HG03175 (cell line): Measurements from ENCODE around the gene CHST6.
"Not testable (repeated sequence)": the region's sequence is repeated elsewhere in the genome, so short reads cannot be mapped to it uniquely, and the experiment has no call there.

Experiments used
- ATAC-seq: cut with Tn5 transposase; IDR thresholded peaks from one replicate; pipeline ENCODE4 v1.9.1; 2021; ENCODE audit warnings: mild to moderate bottlenecking, moderate library complexity; ENCODE audit not compliant: unreplicated experiment

CHST6 gene

DNA sequence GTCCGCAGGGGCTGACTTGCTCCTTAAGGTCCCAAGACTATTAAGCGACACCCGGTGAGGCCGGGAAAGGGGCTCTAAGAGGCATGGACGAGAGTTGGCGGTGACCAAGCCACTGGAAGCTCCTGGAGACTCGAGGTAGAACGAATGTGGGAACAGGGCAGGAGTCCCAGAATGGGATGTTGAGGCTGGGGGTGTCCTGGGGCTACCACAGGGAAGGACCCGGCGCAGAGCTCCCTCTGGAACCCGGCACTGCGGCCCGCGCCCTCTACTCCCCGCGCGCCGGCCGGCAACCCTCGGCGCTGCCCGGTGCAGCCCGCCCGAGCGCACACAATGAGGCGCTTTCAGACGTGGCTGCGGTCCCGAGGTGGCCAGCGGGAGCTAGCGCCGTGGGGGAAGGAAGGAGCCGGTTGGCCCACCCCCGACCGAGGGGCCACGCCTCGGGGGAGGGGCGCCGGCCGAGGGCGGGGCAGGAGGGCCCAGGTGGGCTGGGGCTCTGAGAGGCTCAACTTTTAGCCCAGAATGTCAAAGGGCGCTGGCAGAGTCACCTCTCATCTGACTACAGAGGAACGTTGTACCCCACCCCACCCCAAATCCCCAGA is at the start of gene CHST6:
Gene CHST6 (minus strand): TSS at position 366 of the 599 bp plus-strand sequence. CDS start 15,613 bp downstream, outside the sequence.
- peak; percentile 63 for ATAC-seq

DNA sequence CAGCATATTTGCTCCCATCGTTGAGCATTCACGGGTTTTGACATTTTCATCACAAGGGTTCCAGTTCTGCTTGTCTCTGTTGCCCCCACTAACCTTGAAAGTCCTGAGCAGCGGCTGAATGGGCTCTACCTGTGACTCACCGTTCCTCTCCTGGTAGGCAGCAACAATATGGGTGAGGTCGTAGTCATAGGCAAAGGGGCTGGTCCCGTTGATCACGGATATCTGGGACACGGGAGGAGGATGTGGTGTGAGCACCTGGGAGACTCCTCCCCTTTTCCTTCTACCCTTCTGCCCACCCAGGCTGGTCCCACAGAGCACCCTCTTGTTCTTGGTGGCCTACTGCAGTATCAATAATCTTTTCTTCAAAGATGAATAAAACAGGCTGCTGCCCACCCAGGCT is 47.2 kb upstream of the CHST6 start:
- not testable (repeated sequence) for ATAC-seq

DNA sequence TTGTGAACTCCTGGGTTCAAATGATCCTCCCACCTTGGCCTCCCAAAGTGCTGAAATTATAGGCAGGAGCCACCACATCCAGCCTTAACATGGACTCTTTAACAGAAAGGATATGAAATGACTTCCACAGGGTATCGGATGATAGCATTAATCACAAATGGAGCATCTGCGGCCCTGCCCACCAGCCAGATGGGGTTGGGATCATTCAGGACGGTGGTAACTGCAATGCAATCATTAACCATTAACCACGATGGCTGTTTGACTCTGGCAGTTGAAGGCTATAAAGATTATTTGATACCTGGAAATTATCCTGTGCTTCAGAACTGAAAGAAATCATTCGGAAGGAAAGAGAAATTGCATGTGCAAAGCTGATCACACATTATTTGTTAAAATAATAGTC is 46.0 kb upstream of the CHST6 start:
- ATAC-seq: no peak

DNA sequence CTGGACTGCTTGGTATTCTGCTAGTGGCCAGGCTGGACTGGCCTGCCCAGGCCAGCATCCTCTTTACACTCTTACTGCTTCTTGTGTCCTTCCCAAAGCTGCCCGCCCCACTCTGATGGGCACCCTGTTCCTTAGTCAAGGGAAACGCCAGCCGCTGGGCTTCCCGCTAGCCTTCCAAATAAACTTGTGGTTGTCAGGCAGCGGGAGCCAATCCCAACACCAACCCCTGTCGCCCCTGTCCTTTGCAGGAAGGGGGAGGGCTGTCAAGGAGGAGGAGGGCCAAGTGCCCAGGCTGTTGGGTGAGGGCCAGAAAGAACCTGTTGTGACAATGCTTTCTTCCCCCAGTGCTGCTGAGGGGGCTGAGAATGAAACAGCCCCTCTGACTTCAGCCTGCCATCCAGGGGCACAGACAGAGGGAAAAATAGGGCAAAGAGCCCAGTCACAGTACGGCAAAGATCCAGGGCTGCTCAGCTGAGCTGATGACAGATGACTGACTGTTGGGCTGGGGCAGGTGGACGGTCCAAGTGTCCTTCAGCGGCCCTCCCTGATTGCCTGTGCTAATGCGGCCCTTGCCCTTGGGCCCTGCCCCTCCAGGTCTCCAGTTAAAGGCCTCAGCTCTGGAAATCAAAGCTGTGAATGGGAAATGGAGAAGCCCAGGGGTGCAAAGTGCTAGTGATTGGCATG is 43.8 kb upstream of the CHST6 start:
- ATAC-seq: not testable (repeated sequence)

DNA sequence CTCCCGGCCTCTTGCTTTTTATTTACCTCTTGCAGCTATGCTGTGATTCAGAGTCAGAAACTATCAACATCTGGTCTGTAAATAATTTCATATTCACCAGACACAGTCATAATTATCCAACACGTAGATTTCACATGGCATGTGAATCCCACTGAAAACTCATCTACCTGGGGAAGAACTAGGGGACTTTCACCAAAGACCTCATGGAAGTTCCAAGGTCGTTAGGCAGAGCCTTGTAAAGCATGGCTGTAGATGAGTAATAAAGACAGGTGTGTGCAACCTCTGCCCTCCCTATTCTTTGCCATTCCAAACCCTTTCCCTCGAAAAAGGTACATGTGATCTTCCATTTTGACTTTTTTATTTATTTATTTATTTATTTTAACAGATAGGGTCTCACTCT is 42.5 kb upstream of the CHST6 start:
- ATAC-seq: no peak

DNA sequence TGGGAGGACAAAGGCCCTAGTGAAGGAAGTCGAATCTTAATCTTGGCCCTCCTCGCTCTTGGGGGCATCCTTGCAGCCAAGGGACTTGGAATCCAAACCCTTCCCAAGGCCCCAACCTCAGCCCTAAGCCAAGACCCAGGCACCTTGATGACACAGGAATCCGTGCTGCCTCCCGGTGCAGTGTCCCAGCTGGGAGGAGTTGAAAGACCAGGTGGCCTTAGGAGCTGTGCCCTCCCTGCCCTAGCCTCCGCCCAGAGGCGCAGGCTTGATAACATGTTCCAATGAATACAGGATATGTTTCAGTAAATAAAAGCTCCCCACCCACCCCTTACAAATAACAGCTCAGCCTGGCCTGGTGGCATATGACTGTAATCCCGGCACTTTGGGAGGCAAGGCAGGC is 40.7 kb upstream of the CHST6 start, which contains the start of gene CHST5:
Gene CHST5 (minus strand): TSS at position 208 of the 400 bp plus-strand sequence. CDS start 5,724 bp downstream, outside the sequence.
- no peak for ATAC-seq

DNA sequence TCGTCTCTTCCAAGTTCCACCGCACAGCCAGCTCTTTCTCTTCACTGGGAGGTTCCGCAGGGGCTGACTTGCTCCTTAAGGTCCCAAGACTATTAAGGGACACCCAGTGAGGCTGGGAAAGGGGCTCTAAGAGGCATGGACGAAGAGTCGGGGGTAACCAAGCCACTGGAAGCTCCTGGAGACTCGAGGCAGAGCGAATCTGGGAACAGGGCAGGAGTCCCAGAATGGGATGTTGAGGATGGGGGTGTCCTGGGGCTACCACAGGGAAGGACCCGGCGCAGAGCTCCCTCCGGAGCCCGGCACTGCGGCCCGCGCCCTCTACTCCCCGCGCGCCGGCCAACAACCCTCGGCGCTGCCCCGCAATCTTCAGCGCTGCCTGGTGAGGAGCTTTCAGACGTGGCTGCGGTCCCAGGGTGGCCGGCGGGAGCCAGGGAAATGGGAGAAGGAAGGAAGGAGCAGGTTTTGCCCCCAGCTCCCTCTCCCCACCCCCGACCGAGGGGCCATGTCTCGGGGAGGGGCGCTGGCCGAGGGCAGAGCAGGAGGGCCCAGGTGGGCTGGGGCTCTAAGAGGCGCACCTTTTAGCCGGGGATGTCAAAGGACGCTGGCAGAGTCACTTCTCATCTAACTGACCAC is 40.1 kb upstream of the CHST6 start:
- ATAC-seq: no peak

DNA sequence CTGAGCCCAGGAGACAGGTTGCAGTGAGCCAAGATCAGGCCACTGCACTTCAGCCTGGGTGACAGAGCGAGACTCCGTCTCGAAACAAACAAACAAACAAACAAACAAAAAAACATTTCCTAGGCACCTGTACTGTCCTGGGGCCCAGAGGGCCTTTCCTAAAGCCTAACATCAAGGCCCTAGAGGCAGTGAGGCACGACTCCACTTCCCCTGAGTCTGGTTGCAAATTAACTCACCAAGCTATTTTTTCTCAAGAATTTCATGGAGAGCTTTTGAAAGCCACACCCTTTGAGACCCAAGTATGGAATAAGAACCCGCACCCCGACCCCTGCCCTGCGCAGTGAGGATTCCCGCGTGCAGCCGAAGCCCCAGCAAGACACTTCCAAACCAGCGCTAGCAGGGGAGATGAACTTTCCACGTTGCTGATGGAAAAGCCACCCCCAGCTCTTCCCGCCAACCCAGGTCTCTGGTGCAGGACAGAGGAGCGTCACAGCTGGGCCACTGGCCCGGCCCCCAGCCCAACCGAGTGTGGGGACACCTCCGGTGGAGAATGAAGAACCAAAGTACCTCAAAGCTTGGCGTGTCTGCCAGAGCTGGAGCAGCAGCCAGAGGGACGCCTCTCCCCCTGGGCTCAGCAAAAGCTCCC is 39.4 kb upstream of the CHST6 start:
- ATAC-seq: no peak

DNA sequence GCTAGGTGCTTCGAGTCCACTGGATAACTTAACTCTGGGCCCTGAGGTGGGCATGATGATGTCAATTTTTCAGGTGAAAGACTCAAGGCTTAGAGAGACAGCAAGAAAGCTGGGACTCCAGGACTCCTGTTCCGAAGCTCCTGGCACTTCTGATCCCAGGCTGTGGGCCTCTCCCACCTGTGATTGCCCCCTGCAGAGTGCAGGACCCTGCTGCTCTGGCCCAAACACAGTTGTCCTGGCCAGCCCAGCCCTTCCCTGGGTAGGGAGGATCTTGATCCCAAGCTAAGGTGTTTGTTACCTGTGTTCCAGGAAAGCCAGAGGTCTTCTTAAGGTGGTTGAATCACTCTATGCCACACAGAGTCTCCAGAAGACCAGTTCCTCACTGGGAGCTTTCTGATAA is 37.5 kb upstream of the CHST6 start:
- no peak for ATAC-seq

DNA sequence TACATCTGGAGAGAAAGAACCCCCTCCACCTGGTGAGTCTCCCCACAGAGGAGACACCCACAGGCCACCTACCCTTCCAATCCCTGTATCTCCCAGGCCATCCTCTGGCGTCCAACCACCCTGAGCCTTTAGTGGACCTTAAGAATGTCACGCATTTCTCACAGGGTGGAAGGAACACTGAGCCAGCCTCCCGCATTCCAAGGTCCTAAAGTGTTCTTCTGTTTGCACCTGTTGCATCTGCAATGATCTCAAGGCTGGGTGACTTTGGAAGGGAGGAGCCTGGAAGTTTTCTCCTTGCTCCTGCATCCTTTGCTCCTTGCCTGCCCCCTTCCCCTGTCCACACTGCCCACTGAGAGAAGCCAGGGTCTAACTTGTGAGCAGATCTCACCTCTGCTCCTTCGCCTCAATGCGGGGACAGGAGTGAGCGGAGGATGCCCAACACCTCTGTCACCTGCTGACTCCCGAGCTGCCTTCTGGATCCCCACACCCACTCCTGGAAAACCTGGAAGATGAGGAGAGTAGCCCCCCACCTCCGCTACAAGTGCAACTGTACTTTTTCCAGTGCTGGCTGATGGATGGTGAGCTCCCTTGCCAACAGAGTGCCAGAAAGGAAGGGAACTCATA is 37.0 kb upstream of the CHST6 start:
- no peak for ATAC-seq

DNA sequence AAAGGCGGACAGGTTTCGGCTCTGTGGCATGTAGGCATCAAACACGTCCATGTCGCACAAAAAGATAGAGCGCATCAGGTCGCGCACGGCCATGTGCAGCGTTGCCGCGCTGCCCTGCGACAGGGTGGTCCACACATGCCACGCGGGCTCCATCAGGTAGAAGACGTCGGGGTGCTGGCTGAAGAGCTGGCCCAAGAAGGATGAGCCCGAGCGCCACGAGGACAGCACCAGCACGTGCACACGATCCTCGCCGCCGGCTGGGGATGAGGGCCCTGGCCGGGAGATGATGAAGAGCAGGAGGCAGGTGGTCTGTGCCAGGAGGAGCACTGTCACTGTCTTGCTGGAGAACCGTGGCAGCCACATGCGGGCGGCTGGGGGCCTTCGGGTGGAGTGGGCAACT is 34.7 kb upstream of the CHST6 start:
- no peak for ATAC-seq

DNA sequence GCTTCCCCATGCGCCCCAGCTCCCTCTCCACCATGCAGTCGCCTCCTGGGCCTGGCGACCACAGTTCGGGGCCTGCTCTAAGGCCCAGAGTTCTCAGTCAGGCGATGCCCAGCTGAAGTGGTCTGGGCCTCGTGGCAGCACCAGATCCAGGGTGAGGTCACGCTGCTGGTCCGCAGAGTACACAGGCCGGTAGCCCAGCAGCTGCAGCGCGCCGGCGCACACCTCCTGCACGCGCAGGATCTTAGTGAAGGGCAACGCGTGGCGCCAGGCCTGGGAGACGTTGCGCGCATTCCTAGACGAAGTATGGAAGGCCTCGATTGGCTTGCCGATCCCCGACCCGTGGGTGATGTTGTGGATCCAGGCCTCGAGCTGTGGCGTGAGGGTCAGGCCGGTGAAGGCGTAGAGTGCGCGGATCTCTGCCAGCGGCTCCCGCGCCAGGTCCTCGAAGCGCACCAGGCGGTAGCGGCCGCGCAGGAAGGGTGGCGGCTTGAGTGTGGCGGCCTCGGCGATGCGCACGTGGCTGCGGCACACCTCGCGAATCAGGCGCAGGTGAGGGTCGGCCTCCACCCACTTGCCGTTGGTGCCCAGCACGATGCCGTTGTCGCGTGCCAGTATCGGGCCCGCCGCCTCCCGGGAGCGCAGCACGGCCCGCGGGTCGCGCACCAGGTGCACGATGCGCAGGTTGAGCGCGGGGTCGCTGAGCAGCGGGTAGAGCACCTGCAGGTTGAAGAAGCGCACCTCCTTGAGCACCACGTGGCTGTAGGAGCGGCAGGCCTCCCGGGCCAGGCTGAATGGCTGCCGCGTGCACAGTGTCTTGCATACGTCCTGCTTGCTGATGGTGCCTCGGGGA is 34.0 kb upstream of the CHST6 start:
- ATAC-seq: no peak

DNA sequence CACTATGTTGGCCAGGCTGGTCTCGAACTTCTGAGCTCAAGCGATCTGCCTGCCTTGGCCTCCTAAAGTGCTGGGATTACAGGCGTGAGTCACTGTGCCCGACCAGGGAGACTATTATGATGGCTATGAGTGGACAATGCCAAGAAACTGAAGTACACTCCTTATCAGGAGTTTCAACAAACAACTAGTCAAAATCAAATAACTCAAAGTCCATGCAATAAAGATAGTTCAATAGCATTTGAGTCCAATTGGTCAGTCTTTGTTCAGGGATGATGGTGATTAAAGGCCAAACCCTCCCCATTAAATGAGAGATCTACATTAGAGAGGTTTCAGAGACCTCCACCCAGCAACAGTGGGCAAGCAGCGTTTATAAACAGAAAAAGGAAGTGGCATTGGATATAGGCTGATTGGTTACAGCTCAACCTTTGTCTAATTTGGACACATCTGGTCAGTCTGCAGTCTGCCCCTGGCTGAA is 32.6 kb upstream of the CHST6 start:
- ATAC-seq: no peak

DNA sequence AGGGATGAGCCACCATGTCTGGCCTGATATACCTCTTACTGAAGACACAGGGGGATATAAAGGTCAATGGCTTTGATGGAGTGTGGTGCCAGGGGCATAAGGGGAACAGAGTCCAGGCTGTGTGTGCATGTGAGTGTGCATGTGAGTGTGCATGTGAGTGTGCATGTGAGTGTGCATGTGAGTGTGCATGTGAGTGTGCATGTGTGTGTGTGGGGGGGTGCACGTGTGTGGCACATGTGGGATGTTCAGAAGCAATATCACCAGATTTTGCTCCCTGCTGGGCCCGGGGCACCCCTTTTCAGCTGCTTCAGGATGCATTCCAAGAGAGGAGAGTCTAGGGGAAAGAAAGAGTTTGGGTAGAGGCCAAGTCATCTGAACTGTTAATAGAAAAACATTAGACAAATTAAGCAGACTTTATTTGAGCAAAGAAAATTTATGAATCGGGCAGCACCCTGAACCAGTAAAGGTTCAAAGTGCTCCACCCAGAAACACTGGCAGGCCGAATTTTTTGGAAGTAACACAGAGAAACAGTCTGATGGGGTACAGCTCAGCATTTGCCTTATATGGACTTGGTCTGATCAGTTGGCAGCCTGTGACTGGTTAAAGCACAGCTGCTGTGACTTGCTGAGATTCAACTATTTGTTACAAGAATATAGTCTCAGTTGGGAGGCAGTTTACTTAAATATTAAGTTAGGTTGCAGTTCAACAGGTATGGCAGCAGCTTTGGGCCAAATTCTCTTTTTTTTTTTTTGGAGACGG is 31.0 kb upstream of the CHST6 start:
- ATAC-seq: no peak

DNA sequence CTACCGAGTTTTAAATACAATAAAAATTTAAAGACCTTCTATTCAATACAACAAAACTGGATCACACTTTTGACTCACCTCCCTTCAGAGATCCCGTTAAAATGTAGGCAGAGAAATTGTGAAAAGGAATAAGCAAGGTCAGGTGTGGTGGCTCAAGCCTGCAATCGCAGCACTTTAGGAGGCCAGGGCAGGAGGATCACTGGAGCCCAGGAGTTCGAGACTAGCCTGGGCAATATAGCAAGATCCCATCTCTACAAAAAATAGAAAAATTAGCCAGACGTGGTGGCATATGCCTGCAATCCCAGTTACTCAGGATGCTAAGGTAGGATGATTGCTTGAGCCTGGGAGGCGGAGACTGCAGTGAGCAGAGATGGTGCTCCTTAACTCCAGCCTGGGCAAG is 23.9 kb upstream of the CHST6 start:
- ATAC-seq: no peak

DNA sequence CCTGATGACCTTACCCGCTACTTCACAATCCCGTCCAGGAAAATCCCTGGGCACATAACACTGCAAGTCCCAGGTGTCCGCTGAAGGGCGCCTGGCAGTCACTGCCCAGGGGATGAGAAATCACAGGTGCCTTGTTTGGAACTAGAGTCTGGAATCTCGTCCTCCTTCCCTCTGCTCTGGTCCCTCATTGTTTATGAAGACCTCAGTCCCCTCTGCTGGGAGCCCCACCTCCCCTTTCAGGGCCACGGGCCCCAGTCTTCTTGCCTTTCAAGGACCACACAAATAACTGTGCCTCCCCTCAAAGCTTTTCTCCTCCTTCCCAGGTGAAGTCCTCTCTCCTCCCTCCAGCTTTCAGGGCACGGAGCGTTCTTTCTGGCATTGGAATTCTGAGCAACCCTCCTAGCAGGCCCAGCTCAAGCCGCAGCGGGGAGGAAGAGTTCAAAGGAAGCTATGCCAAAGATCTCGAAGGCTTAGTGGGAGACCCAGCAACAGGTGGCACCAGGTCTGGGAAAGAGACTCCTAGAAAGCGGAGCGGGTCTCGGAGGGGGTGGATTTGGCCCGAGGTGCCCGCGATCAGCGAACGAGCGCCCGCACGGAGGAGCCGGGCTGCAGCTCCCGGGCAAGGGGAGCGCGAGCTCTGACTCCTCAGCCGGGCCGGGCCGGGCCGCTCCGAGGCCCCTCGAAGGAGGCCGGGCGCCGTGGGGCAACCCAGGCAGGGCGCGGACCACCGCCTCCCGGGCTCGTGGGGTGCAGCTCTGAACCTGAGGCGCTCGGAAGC is 21.1 kb upstream of the CHST6 start:
- ATAC-seq: peak; percentile 31

DNA sequence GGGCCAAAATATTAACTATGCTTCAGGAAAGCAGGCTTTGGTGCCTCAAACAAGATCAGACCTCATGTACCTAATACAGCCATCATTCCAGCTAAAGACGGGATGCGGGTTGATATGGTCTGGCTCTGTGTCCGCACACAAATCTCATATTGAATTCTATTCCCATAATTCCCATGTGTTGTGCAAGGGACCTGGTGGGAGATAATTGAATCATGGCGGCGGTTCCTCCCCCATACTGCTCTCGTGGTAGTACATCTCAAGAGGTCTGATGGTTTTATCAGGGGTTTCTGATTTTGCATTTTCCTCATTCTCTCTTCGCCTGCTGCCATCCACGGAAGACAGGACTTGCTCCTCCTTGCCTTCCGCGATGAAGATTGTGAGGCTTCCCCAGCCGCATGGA is 19.1 kb upstream of the CHST6 start:
- ATAC-seq: no peak

DNA sequence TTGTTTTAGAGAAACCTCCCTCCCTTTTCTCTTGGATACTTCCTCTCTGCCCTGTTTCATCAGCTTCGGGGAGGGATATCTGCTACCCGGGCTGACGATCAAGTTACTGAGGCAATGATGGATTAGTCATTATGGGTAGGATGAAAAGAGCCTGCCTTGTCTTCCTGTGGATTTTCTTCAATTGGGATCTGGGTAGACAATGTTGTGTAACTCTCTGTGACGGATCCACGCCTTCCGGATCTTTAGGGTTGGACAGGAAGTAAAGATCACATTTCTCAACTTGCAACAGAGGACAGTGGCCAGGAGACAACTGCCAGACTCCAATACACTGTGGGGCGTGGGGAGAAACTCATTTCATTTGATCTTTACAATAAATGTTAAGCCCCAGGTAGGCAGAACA is 11.3 kb upstream of the CHST6 start:
- no peak for ATAC-seq

DNA sequence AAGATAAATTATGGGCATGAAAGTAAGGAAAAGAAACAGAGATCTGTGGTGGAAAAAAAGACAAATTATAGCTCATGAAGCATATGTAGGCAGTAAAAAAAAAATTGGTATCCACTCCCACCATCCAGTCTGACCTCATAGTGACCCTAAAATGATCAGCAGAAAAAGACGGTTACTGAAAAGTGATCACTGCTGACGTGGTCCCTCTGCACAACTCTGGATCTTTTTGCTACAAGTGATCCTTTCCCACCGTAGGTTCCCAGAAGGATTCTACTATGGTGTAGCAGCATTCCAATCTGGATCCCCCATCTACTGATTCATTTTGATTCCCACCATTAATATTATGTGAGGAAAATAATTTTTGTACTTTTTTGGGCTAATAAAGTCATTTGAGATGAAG is 10.9 kb upstream of the CHST6 start:
- ATAC-seq: no peak
